SU-DHL-6 (cell line): Measurements from ENCODE around the gene SKIDA1.

Experiments
- EZH2phosphoT487 ChIP-seq: fragments of 200-600 bp; sonication (generic), shearing (Covaris generic); conservative IDR thresholded peaks from 2 replicates; pipeline ENCODE4 v1.6.1; 2018; ENCODE audit warnings: mild to moderate bottlenecking, antibody characterized with exemption, low read length, moderate library complexity, mixed read lengths
- TF ChIP-seq, protein P1 (sequence below): fragments of 200-600 bp; sonication (generic); IDR thresholded peaks from one replicate; pipeline ENCODE4 v1.5.1; 2017; ENCODE audit warnings: antibody characterized with exemption, mild to moderate bottlenecking, low read length, moderate library complexity; ENCODE audit not compliant: insufficient read depth, poor library complexity, severe bottlenecking

DNA sequence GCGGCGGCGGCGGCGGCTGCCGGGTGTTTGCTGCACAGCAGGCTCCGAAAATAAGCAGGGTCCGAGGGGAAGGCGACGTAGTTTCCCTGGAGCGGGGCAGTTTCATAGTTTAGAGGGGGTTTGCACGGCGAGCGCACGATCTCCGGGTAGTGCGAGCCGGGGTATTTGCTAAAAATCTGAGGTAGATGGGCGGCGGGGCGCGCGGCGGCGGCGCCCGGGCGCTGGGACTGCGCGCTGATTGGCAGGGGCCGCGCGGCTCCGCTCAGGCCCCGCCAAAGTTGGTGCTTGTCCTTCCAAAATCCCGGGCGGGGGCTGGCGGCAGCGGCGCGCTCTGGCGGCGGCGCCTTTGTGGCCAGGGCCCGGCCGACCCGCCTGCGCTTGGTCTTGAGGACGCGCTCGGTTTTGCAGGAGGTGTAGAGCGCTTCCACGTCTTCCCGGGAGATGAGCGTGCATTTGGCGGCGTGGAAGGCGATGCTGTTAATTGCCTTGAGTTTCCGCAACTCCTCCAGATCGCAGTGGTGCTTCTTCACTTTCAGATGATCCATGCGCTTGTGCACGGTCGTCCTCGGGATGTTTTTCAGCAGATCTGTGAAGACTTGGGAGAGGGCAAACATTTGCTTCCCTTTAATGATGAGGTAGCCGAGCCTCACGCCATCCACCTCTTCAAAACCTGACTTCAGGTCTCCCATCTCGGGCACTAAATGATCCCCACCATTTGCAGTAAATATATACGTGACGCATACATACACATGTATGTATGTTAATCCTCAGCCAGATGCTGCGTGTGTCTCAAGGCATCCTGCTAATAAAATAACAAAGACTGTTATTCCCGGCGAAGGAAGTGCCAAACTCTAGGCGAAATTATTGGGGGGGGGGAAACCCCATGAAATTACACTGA is 8.1 kb downstream of the SKIDA1 start:
- TF ChIP-seq, protein P1, sequence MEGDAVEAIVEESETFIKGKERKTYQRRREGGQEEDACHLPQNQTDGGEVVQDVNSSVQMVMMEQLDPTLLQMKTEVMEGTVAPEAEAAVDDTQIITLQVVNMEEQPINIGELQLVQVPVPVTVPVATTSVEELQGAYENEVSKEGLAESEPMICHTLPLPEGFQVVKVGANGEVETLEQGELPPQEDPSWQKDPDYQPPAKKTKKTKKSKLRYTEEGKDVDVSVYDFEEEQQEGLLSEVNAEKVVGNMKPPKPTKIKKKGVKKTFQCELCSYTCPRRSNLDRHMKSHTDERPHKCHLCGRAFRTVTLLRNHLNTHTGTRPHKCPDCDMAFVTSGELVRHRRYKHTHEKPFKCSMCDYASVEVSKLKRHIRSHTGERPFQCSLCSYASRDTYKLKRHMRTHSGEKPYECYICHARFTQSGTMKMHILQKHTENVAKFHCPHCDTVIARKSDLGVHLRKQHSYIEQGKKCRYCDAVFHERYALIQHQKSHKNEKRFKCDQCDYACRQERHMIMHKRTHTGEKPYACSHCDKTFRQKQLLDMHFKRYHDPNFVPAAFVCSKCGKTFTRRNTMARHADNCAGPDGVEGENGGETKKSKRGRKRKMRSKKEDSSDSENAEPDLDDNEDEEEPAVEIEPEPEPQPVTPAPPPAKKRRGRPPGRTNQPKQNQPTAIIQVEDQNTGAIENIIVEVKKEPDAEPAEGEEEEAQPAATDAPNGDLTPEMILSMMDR = no peak
- no peak for TF ChIP-seq EZH2phosphoT487
